Astrocyte of the cerebellum (primary cell): ENCODE measurements around the gene HOXD9.

Experiments used
- DNase-seq: peaks from one replicate; pipeline ENCODE4 v3.0.0-alpha.2; 2011; ENCODE audit warnings: low read depth
- H3K4me3 ChIP-seq: 2 replicates; pipeline ENCODE4 v1.5.1; 2011; ENCODE audit warnings: mild to moderate bottlenecking, low read depth, low read length, moderate library complexity
- CTCF ChIP-seq: IDR thresholded peaks from 2 replicates; pipeline ENCODE4 v1.5.1; 2012; ENCODE audit warnings: low read length, low read depth, moderate library complexity, mild to moderate bottlenecking; ENCODE audit errors: missing control alignments
- in situ Hi-C: cut with HindIII; loops from 2 replicates; pipeline ENCODE4 v1.10.0; 2017; ENCODE audit warnings: low sequenced_read_pairs

Gene HOXD9

GRCh38 chr2:176098366-176099158 is 24.0 kb upstream of the HOXD9 start:
- no peak for DNase-seq
- no peak overlapping the region for H3K4me3 ChIP-seq
- TF ChIP-seq CTCF: no peak
- in situ Hi-C loops: loop anchor here (25.0 kb wide), 1 partner anchor 1186 kb away; no protein-coding TSS in a partner anchor

GRCh38 chr2:176099159-176099727 is 23.3 kb upstream of the HOXD9 start:
- TF ChIP-seq CTCF: no peak

DNA sequence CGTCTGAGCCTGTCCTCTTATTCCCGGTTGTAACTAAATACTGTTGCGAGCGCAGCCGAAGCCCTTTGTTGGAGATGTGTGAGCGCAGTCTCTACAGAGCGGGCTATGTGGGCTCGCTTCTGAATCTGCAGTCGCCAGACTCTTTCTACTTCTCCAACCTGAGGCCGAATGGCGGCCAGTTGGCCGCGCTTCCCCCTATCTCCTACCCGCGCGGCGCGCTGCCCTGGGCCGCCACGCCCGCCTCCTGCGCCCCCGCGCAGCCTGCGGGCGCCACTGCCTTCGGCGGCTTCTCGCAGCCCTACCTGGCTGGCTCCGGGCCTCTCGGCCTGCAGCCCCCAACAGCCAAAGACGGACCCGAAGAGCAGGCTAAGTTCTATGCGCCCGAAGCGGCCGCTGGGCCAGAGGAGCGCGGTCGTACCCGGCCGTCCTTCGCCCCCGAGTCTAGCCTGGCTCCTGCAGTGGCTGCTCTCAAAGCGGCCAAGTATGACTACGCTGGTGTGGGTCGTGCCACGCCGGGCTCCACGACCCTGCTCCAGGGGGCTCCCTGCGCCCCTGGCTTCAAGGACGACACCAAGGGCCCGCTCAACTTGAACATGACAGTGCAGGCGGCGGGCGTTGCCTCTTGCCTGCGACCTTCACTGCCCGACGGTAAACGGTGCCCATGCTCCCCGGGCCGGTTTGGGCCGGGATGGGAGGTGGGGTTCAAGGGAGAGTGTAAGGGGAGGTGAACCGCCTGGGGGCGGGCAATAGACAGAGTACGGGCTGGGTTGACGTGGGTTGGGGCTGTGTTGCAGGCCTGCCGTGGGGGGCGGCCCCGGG is 22.6 kb upstream of the HOXD9 start, which contains the start of gene HOXD12:
TSS of gene HOXD12 (plus strand) at position 68 of the 819 bp plus-strand sequence. CDS start at position 75, 7 bp downstream.
- in situ Hi-C loops: loop anchor here (25.0 kb wide), 2 partner anchors 1037 to 1188 kb away; no protein-coding TSS in a partner anchor
- no peak within 1 kb of the TSS for H3K4me3 ChIP-seq
- no peak for DNase-seq
- no peak for TF ChIP-seq CTCF

More at GRCh38 chr2:176099159-176099727, 23.3 kb upstream of the HOXD9 start:
- in situ Hi-C loops: loop anchor here (25.0 kb wide), 1 partner anchor 1187 kb away; no protein-coding TSS in a partner anchor
- no peak for DNase-seq
- no peak overlapping the region for H3K4me3 ChIP-seq

DNA sequence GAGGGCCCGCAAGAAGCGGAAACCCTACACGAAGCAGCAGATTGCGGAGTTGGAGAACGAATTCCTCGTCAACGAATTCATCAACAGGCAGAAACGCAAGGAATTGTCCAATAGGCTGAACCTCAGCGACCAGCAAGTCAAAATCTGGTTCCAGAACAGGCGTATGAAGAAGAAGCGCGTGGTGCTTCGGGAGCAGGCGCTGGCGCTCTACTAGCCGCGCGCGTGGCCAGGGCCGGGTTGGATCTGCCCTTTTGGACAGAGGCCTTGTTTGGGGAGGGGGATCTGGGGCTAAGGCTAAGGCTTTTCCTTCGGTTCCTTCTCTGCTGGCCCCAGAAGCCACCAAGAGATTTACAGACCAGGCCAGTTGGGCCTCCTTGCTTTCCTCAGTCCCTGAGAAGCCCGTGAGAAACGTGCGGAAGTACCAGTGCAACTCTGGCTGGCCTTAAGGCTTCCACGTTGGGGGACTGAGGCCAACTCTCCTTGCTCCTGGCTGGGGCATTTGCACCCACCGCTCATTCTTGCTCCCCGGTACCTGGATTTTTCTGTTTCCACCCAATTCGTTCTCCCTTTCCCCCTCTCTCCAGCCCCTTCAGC is 21.9 kb upstream of the HOXD9 start:
- in situ Hi-C loops: loop anchor here (25.0 kb wide), 1 partner anchor 1037 kb away; no protein-coding TSS in a partner anchor
- H3K4me3 ChIP-seq: no peak overlapping the region
- no peak for DNase-seq
- TF ChIP-seq CTCF: no peak

DNA sequence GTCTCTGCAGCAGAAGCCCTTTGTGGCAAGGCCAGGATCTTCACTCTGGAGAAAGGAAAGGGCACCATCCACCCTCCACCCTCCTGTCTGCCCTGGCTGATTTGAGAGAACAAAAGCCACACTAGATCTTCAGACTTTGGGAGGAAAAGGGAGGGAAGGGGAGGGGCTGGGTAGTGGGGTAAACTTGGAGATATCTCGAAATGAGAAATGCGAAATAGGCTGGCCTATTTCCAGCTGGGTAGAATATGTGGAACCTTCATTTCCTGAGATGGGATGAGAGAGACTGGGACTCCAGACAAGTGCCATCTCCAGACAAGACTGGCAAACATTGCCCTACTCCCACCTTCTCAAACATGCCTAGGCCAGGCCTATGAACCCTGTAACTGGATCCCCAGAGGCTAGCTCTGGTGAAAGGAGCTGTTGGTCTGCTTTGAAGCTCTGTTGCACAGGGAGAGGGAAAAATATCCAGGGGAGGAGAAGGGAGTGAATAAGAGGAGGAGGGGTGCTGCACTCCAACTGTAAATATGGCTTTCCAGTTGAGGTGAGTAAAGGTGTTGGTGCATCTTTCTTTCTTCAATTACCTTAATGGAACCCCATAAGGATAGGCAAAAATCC is 21.2 kb upstream of the HOXD9 start:
- DNase-seq: no peak
- TF ChIP-seq CTCF: no peak
- in situ Hi-C loops: loop anchor here (25.0 kb wide), 1 partner anchor 1036 kb away; no protein-coding TSS in a partner anchor
- no peak overlapping the region for H3K4me3 ChIP-seq
